Activated naive CD4-positive, alpha-beta T cell treated with Interleukin-2 at 50 U/mL for 16 hours (primary cell): ENCODE data around the gene CRYBG3.
A peak's percentile ranks its signal among the peaks of the same experiment; 100 is the strongest.

Source experiments
- DNase-seq: peaks from one replicate; pipeline ENCODE4 v3.0.0-alpha.2; 2020

CRYBG3 gene

GRCh38 chr3:97949743-97950142 lies 127.9 kb downstream of the CRYBG3 start:
- no peak for DNase-seq

GRCh38 chr3:97950360-97950759 lies 128.5 kb downstream of the CRYBG3 start:
- no peak for DNase-seq

GRCh38 chr3:97952280-97952679 lies 130.5 kb downstream of the CRYBG3 start:
- DNase-seq = no peak

GRCh38 chr3:97952872-97953271 lies 131.1 kb downstream of the CRYBG3 start:
- no peak for DNase-seq

- DNase-seq = no peak
These were observed 132.5 kb downstream of the CRYBG3 start for GRCh38 chr3:97954228-97954827.

GRCh38 chr3:97956051-97956450 lies 134.2 kb downstream of the CRYBG3 start:
- no peak for DNase-seq

GRCh38 chr3:97957617-97958311 lies 136.0 kb downstream of the CRYBG3 start:
- DNase-seq = no peak

- no peak for DNase-seq
These were observed 136.6 kb downstream of the CRYBG3 start for GRCh38 chr3:97958396-97958795.

GRCh38 chr3:97958796-97959195 lies 137.0 kb downstream of the CRYBG3 start:
- DNase-seq = no peak

GRCh38 chr3:97959872-97960271 lies 138.1 kb downstream of the CRYBG3 start:
- DNase-seq = no peak

- no peak for DNase-seq
These were observed 138.7 kb downstream of the CRYBG3 start for GRCh38 chr3:97960551-97960950.

GRCh38 chr3:97960993-97961766 lies 139.4 kb downstream of the CRYBG3 start:
- no peak for DNase-seq

- no peak for DNase-seq
These were observed 146.2 kb downstream of the CRYBG3 start for GRCh38 chr3:97967966-97968365.

GRCh38 chr3:97968376-97968775 lies 146.6 kb downstream of the CRYBG3 start:
- DNase-seq = no peak

GRCh38 chr3:97969541-97969940 lies 147.7 kb downstream of the CRYBG3 start:
- DNase-seq = no peak

- no peak for DNase-seq
These were observed 148.3 kb downstream of the CRYBG3 start for GRCh38 chr3:97970156-97970555.

- DNase-seq = no peak
These were observed 149.3 kb downstream of the CRYBG3 start for GRCh38 chr3:97970956-97971620.

- peak; percentile 82 for DNase-seq
These were observed 150.1 kb downstream of the CRYBG3 start, which contains the start of gene RIOX2 for GRCh38 chr3:97971679-97972567. Gene RIOX2 (minus strand): TSS chr3:97972431. CDS start chr3:97967593, 4,838 bp downstream.

- DNase-seq = no peak
These were observed 151.2 kb downstream of the CRYBG3 start for GRCh38 chr3:97972976-97973375.

GRCh38 chr3:97974996-97975395 lies 153.2 kb downstream of the CRYBG3 start:
- DNase-seq = no peak

GRCh38 chr3:97975466-97975865 lies 153.7 kb downstream of the CRYBG3 start:
- DNase-seq = no peak

GRCh38 chr3:97979610-97980009 lies 157.8 kb downstream of the CRYBG3 start:
- no peak for DNase-seq
